Activated T-cell treated with anti-CD3 and anti-CD28 coated beads, Interleukin-2, amount 50 U/mL, for 1 hour (primary cell): ENCODE results near the gene SLC5A1.
"Not testable (repeated sequence)": the region's sequence is repeated elsewhere in the genome, so short reads cannot be mapped to it uniquely, and the experiment has no call there.

Experiments
- DNase-seq: peaks from one replicate; pipeline ENCODE4 v3.0.0-alpha.2; 2020

The SLC5A1 gene

GRCh38 chr22:32150647-32151046 lies 107.6 kb downstream of the SLC5A1 start:
- DNase-seq = not testable (repeated sequence)

- DNase-seq = not testable (repeated sequence)
These were observed 108.6 kb downstream of the SLC5A1 start for GRCh38 chr22:32151641-32152040.

GRCh38 chr22:32154727-32155126 lies 111.7 kb downstream of the SLC5A1 start:
- not testable (repeated sequence) for DNase-seq

- not testable (repeated sequence) for DNase-seq
These were observed 114.6 kb downstream of the SLC5A1 start for GRCh38 chr22:32157632-32158031.

- DNase-seq = no peak
These were observed 115.9 kb downstream of the SLC5A1 start, which contains the start of gene C22orf42 for GRCh38 chr22:32158712-32159533. TSS of gene C22orf42 (minus strand) at chr22:32159303. CDS start at chr22:32159215, 88 bp downstream.

- not testable (repeated sequence) for DNase-seq
These were observed 117.3 kb downstream of the SLC5A1 start for GRCh38 chr22:32160411-32160810.
